A549 (cell line): ENCODE data around the gene RAPSN. TPM values are rescaled to one million over a fixed set of nuclear protein-coding genes. Genes with fewer than 3 reads are reported as not detected.

Source experiments
- ATAC-seq, 2 experiments: fragments of 200-7000 bp in 1 of 2; fragments of >200 bp in 1 of 2; cut with Nextera tagmentation in 1 of 2; cut with Tn5 transposase in 1 of 2; 3 replicates each; pipeline versions ENCODE4 v1.8.0 to v1.9.1; 2018 to 2020; ENCODE audit warnings: mild to moderate bottlenecking in 1 of 2, moderate library complexity in 1 of 2
- CTCF ChIA-PET: fragments of 300-600 bp; sonication (Branson Sonifier 250); formaldehyde crosslinking; extraction: SDS; loops from one replicate; lab custom pipeline; 2021; ENCODE audit warnings: antibody characterized with exemption, inconsistent platforms; lab: Yijun Ruan, JAX
- POLR2A ChIA-PET: fragments of 350-600 bp; formaldehyde crosslinking; extraction: SDS; loops from one replicate; lab custom pipeline; 2021; ENCODE audit warnings: antibody characterized with exemption, inconsistent platforms; lab: Yijun Ruan, JAX
- DNase-seq, 2 experiments: peaks; one replicate each; pipeline versions ENCODE4 v3.0.0 to v3.0.0-alpha.2; 2011 to 2016; ENCODE audit warnings: low read depth in 1 of 2, low spot score in 1 of 2
- FAIRE-seq: peaks from 2 replicates; lab custom pipeline; 2011; peaks lifted over from hg19 to GRCh38; lab: Jason Lieb, UNC
- H3K27ac ChIP-seq, 2 experiments: fragments of >200 bp; sonication (Bioruptor Twin); formaldehyde crosslinking; 3 replicates each; pipeline ENCODE4 v1.5.1; 2016 to 2017
- H3K4me1 ChIP-seq: fragments of >200 bp; sonication (Bioruptor Twin); formaldehyde crosslinking; 3 replicates; pipeline ENCODE4 v1.6.1; 2016
- H3K4me2 ChIP-seq: fragments of >200 bp; sonication (Bioruptor Twin); formaldehyde crosslinking; 3 replicates; pipeline ENCODE4 v1.6.1; 2016
- H3K4me3 ChIP-seq: fragments of >200 bp; sonication (Bioruptor Twin); formaldehyde crosslinking; 3 replicates; pipeline ENCODE4 v1.5.1; 2016
- H3K9me3 ChIP-seq: fragments of >200 bp; sonication (Bioruptor Twin); formaldehyde crosslinking; 3 replicates; pipeline ENCODE4 v1.6.1; 2016
- BHLHE40 ChIP-seq: IDR thresholded peaks from 2 replicates; pipeline ENCODE4 v1.6.1; 2012; ENCODE audit warnings: low read depth, low read length, inconsistent platforms
- CEBPB ChIP-seq, 2 experiments: fragments of >200 bp in 1 of 2; sonication (Bioruptor Twin) in 1 of 2; formaldehyde crosslinking in 1 of 2; IDR thresholded peaks; 2 replicates each; pipeline ENCODE4 v1.6.1; 2012 to 2016
- EHMT2 ChIP-seq: fragments of 200-600 bp; sonication (generic); IDR thresholded peaks from 2 replicates; pipeline ENCODE4 v1.6.1; 2016; ENCODE audit warnings: antibody characterized with exemption, low read depth, mild to moderate bottlenecking, moderate library complexity
- FOXS1 ChIP-seq: fragments of 250-450 bp; sonication (Bioruptor Pico); IDR thresholded peaks from 2 replicates; pipeline ENCODE4 v1.5.0; 2020; ENCODE audit warnings: mild to moderate bottlenecking, moderate library complexity
- HOXB5 ChIP-seq: fragments of 250-450 bp; sonication (Bioruptor Pico); IDR thresholded peaks from 2 replicates; pipeline ENCODE4 v1.5.0; 2020; ENCODE audit warnings: mild to moderate bottlenecking, moderate library complexity
- JUN ChIP-seq, 2 experiments: fragments of >200 bp; sonication (Bioruptor Twin); formaldehyde crosslinking; IDR thresholded peaks; 2 replicates in 1 of 2; 3 replicates in 1 of 2; pipeline ENCODE4 v1.6.1; 2016 to 2017
- MAFK ChIP-seq: fragments of 450-650 bp; IDR thresholded peaks from 2 replicates; pipeline ENCODE4 v1.6.1; 2014; ENCODE audit not compliant: partially characterized antibody
- MYC ChIP-seq: IDR thresholded peaks from 2 replicates; pipeline ENCODE4 v1.6.1; 2012; ENCODE audit warnings: mild to moderate bottlenecking, inconsistent platforms, low read length, improper control_type of control experiment, borderline replicate concordance
- NPAS2 ChIP-seq: fragments of 250-450 bp; sonication (Bioruptor Pico); IDR thresholded peaks from 2 replicates; pipeline ENCODE4 v1.8.0; 2022; ENCODE audit warnings: mild to moderate bottlenecking, moderate library complexity, borderline replicate concordance
- NR3C1 ChIP-seq: fragments of >200 bp; sonication (Bioruptor Twin); formaldehyde crosslinking; IDR thresholded peaks from 3 replicates; pipeline ENCODE4 v1.6.1; 2017
- POLR2A ChIP-seq: IDR thresholded peaks from 2 replicates; pipeline ENCODE4 v1.6.1; 2012; ENCODE audit warnings: mild to moderate bottlenecking, low read length
- RARB ChIP-seq: fragments of 250-450 bp; sonication (Bioruptor Pico); IDR thresholded peaks from 2 replicates; pipeline ENCODE4 v1.8.0; 2021; ENCODE audit warnings: mild to moderate bottlenecking, moderate library complexity
- RCOR1 ChIP-seq: fragments of 150-350 bp; IDR thresholded peaks from 2 replicates; pipeline ENCODE4 v1.6.1; 2014; ENCODE audit warnings: antibody characterized with exemption, low read length, low read depth
- RNF2 ChIP-seq: fragments of 200-600 bp; sonication (generic); IDR thresholded peaks from 2 replicates; pipeline ENCODE4 v1.6.1; 2016; ENCODE audit warnings: low read depth, mild to moderate bottlenecking, antibody characterized with exemption, moderate library complexity, borderline replicate concordance
- SREBF2 ChIP-seq: fragments of 450-650 bp; IDR thresholded peaks from 2 replicates; pipeline ENCODE4 v1.6.1; 2014; ENCODE audit warnings: mild to moderate bottlenecking, moderate library complexity
- ZC3H11A ChIP-seq: fragments of 450-650 bp; IDR thresholded peaks from 2 replicates; pipeline ENCODE4 v1.6.1; 2014; ENCODE audit warnings: antibody characterized with exemption, mild to moderate bottlenecking
- WGBS: methylation state at CpG from one replicate; pipeline ENCODE4 v1.1.6; 2017; ENCODE audit errors: missing lambda C conversion rate; 5-methylcytosine and 5-hydroxymethylcytosine counted together
- polyA plus RNA-seq, 4 experiments: library from polyadenylated mRNA; depleted of rRNA in 3 of 4; stranded (reverse); fragments of >200 nt; fragmentation: RNase III in 1 of 4; extraction: RNeasy Plus Mini Kit Qiagen cat#74134 plus additional on column Dnase treatment in 1 of 4; gene quantifications; 2 replicates in 3 of 4; 3 replicates in 1 of 4; pipeline ENCODE4 v1.2.3, GENCODE V29; 2011 to 2017
- TF ChIP-seq, protein P1 (sequence below): fragments of 250-450 bp; sonication (Bioruptor Pico); IDR thresholded peaks from 2 replicates; pipeline ENCODE4 v1.5.0; 2020; ENCODE audit warnings: low read depth, mild to moderate bottlenecking, moderate library complexity
- TF ChIP-seq, protein P2 (sequence below): fragments of 250-450 bp; sonication (Bioruptor Pico); IDR thresholded peaks from 2 replicates; pipeline ENCODE4 v1.5.0; 2021; ENCODE audit warnings: mild to moderate bottlenecking, moderate library complexity, borderline replicate concordance
- TF ChIP-seq, protein P3 (sequence below): IDR thresholded peaks from 2 replicates; pipeline ENCODE4 v1.6.1; 2012
- TF ChIP-seq, protein P4 (sequence below): fragments of >200 bp; sonication (Bioruptor Twin); formaldehyde crosslinking; IDR thresholded peaks from 2 replicates; pipeline ENCODE4 v1.6.1; 2016
- TF ChIP-seq, protein P5 (sequence below): fragments of 150-350 bp; IDR thresholded peaks from 2 replicates; pipeline ENCODE4 v1.6.1; 2014; ENCODE audit warnings: low read depth, mild to moderate bottlenecking, low read length

The RAPSN gene
- polyA plus RNA-seq, 2 of the 4 experiments (the other 2 are of a cell fraction) = 0.12 to 0.17 TPM

DNA sequence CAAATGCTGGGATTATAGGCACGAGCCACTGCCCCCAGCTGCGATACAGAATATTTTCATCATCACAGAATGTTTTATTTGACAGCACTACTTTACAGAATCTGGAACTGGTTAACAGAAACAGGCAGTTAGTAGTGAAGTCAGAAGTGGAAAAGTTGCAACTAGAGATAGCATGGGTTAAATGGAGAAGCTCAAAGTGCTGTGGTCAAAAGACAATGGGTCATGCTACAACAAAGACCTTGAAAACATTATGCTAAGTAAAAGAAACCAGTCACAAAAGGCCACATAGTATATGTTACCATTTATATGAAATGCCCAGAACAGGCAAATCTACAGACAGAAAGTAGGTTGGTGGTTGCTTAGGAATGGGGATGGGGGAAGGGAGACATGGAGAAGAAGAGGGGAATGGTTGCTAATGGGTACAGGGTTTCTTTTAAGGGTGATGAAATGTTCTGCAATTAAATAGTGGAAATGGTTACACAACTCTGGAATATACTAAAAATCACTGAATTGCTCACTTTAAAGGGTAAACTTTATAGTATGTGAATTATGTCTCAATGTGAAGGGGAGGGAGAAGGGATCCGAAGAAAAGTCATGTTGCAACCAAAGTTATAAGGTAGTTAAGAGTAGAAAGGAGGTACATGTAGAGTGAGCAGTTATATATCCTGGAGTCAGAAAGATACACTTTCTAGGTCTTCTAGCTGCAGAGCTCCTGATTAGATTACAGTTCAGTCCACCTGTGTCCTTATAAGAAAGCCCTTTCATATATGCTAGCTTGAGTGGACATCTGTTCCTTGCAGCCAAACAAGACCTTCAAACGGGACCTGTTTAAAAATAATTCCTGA lies 46.3 kb upstream of the RAPSN start:
- ChIA-PET CTCF (interaction anchor here (0.7 to 1.6 kb wide), 5 partner anchors 9 to 58 kb away, joined by 3 read pairs; partner anchors contain the start of gene CELF1), POLR2A (interaction anchor here (0.6 kb wide), 1 partner anchor 15 kb away, joined by 8 read pairs; no protein-coding TSS in a partner anchor)
- DNase-seq (no peak), FAIRE-seq (no peak)
- WGBS = 88% methylated on average over 4 of the region's 4 CpGs
- H3K9me3 ChIP-seq = no peaks in the 10 kb centered on the region
- 0 out of 4 replicates have a peak, but pooled peaks of 1 of the 2 experiments have one; percentile 11 for TF ChIP-seq CEBPB (IDR thresholded peaks at IDR 0.05)
- TF ChIP-seq, protein P1, sequence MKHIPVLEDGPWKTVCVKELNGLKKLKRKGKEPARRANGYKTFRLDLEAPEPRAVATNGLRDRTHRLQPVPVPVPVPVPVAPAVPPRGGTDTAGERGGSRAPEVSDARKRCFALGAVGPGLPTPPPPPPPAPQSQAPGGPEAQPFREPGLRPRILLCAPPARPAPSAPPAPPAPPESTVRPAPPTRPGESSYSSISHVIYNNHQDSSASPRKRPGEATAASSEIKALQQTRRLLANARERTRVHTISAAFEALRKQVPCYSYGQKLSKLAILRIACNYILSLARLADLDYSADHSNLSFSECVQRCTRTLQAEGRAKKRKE (CRISPR knock-in tag) = no peak
- TF ChIP-seq, all 56 proteins: peak for 1
- Histone ChIP-seq H3K4me3 (no peak overlapping the region), H3K27ac (peak overlapping the region in 1 of 2 experiments; percentile 18; a peak in 1 of 6 replicates), H3K4me2 (no peak overlapping the region), H3K4me1 (peaks cover 12% of the 10 kb centered on the region; the same call in 2 of the 3 replicates)
- no peak; a peak in 1 of 6 replicates for ATAC-seq

DNA sequence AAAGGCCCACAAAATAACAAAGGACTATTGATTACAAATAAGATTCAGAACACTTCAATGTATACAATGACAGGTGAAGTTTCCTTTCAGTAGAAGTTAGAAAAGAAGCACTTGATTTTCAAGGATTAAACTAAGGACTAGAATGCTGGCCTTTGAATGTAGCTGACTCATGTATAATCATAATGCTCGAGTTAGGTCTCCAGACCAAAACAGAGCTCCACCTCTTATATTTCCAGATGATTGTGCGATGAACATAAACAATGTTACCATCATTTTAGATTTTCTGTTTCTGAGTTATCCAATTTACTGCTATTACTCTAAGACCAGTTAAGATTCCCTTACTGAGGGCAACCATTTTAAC lies 40.4 kb upstream of the RAPSN start:
- Histone ChIP-seq H3K9me3 (no peaks in the 10 kb centered on the region), H3K4me1 (peaks cover 11% of the 10 kb centered on the region; the same call in 2 of the 3 replicates), H3K27ac (no peak overlapping the region), H3K4me2 (no peak overlapping the region), H3K4me3 (no peak overlapping the region)
- FAIRE-seq (no peak), DNase-seq (no peak), ATAC-seq (no peak)
- ChIA-PET POLR2A (no interaction called here), CTCF (interaction anchor here (1.1 to 2.2 kb wide), 5 partner anchors 9 to 77 kb away, joined by 3 to 5 read pairs (median 3); partner anchors contain the start of gene CELF1)
- TF ChIP-seq SREBF2 (no peak), FOXS1 (CRISPR knock-in tag) (no peak), NR3C1 (no peak), ZC3H11A (no peak), MAFK (peak; percentile 33), HOXB5 (CRISPR knock-in tag) (no peak)
- TF ChIP-seq, protein P2, sequence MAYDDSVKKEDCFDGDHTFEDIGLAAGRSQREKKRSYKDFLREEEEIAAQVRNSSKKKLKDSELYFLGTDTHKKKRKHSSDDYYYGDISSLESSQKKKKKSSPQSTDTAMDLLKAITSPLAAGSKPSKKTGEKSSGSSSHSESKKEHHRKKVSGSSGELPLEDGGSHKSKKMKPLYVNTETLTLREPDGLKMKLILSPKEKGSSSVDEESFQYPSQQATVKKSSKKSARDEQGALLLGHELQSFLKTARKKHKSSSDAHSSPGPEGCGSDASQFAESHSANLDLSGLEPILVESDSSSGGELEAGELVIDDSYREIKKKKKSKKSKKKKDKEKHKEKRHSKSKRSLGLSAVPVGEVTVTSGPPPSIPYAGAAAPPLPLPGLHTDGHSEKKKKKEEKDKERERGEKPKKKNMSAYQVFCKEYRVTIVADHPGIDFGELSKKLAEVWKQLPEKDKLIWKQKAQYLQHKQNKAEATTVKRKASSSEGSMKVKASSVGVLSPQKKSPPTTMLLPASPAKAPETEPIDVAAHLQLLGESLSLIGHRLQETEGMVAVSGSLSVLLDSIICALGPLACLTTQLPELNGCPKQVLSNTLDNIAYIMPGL (CRISPR knock-in tag) = no peak
- WGBS = 71% methylated on average over 2 of the region's 2 CpGs

DNA sequence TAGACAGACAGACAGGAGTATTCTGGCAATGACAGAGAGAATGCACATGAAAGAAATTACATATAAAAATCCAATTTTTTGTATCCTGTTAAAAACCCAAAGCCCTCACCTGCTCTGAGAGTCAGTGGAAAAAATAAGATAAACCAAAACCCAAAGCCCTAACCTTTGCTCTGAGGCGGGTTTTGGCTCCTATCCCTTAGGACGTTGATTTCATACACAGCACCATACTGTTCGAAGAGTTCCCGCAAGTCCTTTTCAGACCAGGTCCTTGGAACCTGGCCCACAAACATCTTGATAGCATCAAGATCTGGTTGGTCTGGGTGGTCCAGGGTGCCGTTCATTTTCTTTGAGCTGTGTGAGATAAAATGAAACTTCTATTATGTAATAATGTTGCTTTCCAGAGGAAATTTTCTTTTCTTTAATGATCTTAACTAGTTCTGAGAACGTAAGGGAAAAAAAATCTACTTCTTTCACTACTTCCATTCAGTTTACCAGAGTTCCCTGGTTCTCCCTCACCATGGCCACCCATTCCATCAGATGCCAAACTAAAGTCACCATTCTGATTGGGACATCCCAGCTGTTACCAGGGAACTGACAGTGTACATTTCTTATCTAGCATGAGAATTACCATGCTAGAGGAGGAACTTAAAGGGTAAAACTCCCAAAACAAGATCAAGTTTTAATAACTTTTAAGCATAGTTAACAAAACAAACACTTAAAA lies 39.9 kb upstream of the RAPSN start:
- ATAC-seq = no peak
- TF ChIP-seq JUN (IDR thresholded peaks at IDR 0.05) (no peak), POLR2A (no peak), BHLHE40 (no peak), RARB (CRISPR knock-in tag) (no peak), FOXS1 (CRISPR knock-in tag) (no peak), MYC (no peak), EHMT2 (no peak), RNF2 (no peak), RCOR1 (no peak), NPAS2 (CRISPR knock-in tag) (no peak), MAFK (no peak)
- TF ChIP-seq, protein P3, sequence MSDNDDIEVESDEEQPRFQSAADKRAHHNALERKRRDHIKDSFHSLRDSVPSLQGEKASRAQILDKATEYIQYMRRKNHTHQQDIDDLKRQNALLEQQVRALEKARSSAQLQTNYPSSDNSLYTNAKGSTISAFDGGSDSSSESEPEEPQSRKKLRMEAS = no peak
- TF ChIP-seq, protein P4, sequence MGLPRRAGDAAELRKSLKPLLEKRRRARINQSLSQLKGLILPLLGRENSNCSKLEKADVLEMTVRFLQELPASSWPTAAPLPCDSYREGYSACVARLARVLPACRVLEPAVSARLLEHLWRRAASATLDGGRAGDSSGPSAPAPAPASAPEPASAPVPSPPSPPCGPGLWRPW = no peak
- TF ChIP-seq, protein P5, sequence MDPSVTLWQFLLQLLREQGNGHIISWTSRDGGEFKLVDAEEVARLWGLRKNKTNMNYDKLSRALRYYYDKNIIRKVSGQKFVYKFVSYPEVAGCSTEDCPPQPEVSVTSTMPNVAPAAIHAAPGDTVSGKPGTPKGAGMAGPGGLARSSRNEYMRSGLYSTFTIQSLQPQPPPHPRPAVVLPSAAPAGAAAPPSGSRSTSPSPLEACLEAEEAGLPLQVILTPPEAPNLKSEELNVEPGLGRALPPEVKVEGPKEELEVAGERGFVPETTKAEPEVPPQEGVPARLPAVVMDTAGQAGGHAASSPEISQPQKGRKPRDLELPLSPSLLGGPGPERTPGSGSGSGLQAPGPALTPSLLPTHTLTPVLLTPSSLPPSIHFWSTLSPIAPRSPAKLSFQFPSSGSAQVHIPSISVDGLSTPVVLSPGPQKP = no peak
- ChIA-PET POLR2A (no interaction called here), CTCF (interaction anchor here (1.1 to 2.2 kb wide), 4 partner anchors 30 to 77 kb away, joined by 3 to 5 read pairs (median 3); partner anchors contain the start of gene CELF1)
- Histone ChIP-seq H3K9me3 (no peaks in the 10 kb centered on the region), H3K27ac (no peak overlapping the region), H3K4me2 (no peak overlapping the region), H3K4me3 (no peak overlapping the region), H3K4me1 (peaks cover 11% of the 10 kb centered on the region; the same call in 2 of the 3 replicates)
- no peak for DNase-seq
- whole genome bisulfite sequencing = 92% methylated on average over 6 of the region's 6 CpGs
- no peak for FAIRE-seq
